ENCODE data around the gene UPK3BL2.
"Not testable (repeated sequence)": the region's sequence is repeated elsewhere in the genome, so short reads cannot be mapped to it uniquely, and the experiment has no call there.

The UPK3BL2 gene

DNA sequence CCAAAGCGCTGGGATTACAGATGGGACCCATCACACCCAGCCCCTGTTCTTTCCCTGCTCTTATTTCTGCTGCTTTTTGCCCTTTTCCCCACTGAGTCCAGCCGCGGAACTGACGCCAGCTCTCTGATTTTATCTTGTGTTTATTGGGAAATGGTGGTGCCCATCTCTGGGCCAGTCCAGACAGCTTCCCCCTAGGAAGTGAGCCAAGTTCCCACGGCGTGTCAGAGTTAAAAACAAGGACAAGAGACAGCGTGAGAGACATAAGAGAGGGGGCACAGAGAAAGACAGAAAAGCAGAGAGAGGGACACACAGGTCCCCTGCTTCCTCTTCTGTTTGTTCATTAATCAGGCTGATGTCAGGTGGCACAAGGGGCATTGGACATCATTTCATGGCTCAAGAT is 11.9 kb downstream of the UPK3BL2 start:
- DNase-seq (ENCODE audit: low read depth, low spot score) = not testable (repeated sequence)

DNA sequence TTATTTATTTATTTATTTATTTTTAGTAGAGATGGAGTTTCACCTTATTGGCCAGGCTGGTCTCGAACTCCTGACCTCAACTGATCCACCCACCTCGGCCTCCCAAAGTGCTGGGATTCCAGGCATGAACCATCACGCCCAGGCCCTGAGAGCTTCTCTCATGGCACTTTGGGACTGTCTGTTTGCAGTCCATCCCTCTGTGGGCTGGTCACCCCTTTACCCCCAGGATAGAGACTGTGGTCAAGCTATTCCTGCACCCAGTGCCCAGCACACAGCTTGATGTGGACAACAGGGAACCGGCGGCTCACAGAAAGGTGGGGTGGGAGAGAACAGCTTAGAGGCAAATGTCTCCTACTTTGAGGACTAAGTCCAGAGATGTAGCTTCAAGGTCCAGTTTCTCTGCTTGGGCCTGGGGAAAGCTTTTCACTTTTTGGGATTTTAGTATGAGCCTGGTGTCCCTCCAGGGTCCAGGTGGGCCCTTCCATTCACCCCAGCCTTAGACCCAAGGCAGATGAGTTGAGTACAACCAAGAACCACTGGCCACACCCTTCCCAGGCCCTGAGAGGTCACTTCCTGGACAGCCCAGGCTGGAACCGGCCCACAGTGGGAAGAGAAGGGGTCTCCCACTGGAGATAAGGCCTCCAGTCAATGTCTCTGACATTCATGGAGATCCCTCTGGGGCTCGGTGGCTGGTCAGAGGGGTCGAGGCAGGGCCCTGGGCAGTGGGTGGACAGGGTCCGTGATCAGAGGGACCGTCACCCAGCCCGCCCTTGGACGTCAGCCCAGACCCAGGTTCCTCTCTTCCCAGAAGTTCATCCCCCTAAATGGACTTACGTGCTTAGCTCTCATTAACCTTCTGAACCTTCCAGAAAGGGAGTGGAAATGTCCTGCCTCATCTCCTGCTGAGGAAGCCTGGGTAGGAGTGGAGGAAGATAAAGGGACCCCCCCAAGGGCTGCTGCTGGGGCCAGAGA is 15.4 kb downstream of the UPK3BL2 start:
- not testable (repeated sequence) for DNase-seq (ENCODE audit: low read depth, low spot score)

DNA sequence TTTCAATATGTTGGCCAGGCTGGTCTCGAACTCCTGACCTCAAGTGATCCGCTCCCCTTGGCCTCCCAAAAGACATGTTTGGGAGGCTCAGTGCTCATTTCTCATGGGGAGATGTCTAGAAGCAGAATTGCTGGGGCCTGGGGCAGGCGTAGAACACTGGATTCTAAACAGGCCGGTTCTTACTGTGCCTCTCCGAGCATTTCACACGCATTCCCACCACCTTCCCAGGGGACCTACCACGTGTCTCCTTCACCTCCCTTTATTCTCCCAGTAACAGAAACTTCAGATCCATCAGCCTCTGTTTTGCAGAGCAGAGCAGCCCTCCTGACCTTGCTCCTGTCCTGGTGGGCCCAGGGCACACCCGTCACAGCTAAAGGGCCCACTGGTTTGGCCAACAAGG is 16.3 kb downstream of the UPK3BL2 start:
- not testable (repeated sequence) for DNase-seq (ENCODE audit: low read depth, low spot score)

DNA sequence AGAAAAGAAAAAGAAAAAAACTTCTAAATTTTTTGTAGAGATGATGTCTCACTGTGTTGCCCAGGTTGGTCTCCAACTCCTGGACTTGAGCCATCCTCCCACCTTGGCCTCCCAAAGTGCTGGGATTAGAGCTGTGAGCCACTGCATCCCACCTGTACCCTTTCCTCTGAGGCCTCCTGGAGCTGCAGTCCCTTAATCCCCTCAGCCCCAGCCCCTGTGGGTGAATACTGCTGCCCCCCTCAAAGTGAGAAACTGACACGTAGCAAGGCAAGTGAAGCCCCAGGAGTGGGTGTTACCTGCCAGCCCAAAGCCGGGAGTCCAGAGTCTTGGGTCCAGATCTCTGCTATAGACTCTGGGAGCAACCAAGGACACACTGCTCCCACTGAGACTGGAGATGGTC is 18.7 kb downstream of the UPK3BL2 start:
- not testable (repeated sequence) for DNase-seq (ENCODE audit: low read depth, low spot score)

DNA sequence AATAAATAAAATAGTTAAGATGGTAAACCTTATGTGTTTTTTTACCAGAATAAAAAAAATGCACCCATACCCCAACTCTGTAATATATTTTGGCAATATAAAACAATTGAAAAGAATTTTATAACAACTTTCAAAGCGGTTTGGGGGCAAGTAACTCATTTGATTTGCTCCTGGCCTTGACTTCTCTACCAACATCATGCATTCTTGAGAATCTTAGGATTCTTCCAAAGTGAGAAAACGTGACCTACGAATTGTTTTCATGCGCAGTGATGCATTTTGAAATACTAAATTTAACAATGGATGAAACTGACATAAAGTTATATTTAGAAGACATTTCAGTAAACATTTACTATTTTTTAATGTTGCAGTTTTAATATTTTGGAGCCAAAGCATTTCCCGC is 22.7 kb downstream of the UPK3BL2 start:
- DNase-seq (ENCODE audit: low read depth, low spot score) = not testable (repeated sequence)

DNA sequence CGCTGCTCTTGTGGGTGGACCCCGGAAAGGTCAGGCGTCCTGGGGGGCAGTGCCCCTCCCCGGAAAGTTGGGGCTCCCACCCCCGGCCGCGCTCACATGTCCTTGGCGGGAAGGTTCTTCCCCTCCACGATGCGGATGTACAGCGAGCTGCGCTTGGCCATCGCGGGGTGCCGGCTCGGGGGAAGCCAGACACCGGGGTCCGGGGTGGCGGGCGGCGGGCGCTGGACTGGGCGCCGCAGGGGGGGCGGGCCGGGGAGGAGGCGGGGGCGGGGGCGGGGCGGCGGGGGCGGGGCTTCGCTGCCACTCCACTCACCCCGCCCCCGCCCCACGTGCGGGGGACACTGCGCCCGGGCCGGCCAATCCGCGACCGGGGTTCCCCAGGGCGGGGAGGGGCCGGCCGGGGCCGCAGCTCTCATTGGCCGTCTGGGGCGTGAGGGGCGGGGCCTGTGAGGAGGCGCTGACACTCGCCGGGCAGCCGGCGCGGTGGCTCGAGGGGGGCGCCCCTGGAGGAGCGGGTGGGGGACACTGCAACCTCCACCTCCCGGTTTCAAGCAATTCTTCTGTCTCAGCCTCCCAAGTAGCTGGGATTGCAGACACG is 25.8 kb downstream of the UPK3BL2 start, which contains the start of gene RASA4B:
Gene RASA4B (minus strand): TSS at position 228 of the 598 bp plus-strand sequence. CDS start 67 bp downstream, at position 161.
- DNase-seq (ENCODE audit: low read depth, low spot score) = not testable (repeated sequence)

DNA sequence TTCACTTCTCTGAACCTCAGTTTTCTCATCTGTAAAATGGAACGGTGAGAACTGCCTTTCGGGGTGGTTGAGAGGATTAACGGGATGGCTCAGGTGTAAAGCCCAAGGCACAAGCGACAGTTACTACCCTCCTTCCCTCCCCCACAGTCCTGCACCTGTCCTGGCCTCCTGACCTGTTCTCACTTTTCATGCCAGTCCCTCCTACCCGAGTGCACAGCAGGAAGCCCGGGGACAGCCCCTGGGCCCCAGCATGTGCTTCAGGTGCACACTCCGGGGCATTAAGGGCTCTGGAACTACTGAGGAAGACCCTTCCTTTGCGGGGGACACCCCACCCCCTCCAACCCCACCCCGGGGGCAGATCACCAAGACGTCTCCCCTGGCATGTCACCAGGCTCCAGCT is 26.5 kb downstream of the UPK3BL2 start:
- not testable (repeated sequence) for DNase-seq (ENCODE audit: low read depth, low spot score)

DNA sequence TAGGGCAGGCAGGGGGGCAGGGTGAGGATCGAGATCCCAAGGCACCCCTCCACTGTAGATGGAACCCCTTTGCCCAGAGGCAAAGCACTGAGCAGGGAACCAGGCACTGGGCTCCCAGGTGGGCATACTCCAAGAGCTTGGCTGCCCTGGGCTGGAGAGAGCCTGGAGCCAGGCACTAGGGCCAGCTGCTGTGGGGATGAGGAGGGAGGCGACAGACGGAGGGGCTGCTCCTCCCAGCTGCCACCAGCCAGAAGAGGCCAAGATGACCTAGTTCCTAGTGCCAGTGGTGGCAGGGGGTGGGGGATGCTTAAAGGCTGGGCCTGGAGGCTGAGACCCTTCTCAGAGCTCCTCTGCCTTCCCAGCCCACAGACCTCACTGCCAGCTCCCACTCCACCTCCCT is 27.6 kb downstream of the UPK3BL2 start:
- not testable (repeated sequence) for DNase-seq (ENCODE audit: low read depth, low spot score)

DNA sequence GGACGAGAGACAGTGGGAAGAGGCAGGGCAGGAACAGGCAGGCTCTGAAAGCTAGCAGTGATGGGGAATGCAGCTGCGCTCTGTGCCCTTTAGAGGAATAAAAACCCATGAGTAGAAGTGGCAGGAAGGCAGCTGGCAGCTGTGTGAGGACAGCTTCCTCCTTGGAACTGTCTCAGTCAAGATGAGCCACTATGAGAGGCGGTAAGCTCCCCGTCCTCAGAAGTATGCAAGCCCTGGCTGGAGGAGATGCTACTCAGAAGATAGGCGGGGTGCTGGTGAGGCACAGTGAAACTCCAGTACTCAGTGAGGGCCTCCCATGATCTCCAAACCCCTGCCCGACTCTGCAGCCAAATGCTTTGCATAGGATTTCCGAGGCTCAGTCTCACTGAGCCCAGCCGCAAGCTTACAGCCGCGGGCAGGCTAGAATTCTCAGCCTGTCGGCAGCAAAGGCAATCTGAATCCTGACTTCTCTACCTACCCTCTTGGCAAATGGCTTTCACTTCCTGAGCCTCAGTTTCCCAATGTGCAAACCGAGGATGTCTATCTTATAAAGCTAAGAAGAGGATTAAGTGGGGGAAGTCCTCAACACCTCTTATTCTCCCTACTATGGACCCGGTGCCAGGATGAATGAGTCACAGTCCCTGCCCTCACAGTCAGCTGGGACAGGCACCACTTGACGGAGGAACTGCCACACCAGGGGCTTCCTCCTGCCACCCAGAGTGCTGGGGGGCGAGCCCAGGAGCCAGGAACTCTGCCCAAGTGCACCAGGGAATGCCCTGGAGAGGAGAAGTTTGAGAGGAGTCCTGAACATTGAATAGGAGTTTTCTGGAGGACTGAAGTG is 28.4 kb downstream of the UPK3BL2 start:
- not testable (repeated sequence) for DNase-seq (ENCODE audit: low read depth, low spot score)

DNA sequence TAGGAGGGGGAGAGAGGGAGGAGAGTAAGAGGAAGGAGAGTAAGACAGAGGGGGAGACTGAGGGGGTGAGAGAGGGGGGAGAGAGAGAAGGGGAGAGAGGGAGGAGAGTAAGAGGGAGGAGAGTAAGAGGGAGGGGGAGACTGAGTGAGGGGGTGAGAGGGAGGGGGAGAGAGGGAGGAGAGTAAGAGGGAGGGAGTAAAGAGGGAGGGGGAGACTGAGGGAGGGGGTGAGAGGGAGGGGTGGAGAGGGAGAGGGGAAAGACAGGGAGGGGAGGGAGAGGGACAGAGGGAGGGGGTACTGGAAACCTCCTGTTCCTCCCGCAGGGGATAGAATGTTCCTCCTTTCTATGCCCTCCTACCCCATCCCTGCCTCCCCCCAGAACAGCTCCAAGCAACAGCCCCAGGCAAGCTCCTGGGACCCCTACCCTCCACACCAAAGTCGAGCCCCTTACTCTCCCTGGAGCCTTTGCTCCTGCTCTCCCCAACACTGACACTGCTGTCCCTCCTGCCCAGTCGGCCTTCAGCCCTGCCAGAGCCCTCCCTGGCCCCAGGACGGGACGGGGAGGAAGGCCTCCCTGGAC is 30.8 kb downstream of the UPK3BL2 start:
- not testable (repeated sequence) for DNase-seq (ENCODE audit: low read depth, low spot score)

DNA sequence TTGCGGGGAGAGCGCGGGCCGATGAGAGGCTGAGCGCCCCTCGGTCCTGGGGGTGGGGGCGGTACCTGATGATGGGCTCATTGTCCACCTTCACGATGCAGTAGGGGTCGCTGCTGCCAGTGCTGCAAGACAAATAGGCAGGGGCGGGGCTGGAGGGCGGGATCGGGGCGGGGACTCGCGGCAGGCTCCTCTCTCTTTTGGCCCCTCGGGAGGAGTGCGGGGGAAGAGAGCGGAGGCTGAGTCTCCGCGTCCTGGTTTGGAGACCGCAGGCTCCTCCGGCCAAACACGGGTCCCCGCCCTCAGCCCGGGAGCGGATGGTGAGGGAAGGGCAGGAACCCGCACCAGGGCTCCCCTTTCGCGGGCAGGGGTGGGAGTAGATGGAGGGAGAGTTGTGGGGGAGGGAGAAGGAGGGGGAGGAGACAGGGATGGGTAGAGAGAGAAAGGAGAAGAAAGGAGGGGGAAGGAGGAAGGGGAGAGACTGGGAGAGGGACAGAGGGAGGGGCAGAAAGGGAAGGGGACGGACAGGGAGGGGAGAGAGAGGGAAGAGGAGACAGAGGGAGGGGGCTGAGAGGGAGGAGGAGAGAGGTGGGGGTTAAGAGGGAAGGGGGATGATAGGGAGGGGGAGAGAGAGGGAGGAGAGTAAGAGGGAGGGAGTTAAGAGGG is 31.5 kb downstream of the UPK3BL2 start:
- not testable (repeated sequence) for DNase-seq (ENCODE audit: low read depth, low spot score)

DNA sequence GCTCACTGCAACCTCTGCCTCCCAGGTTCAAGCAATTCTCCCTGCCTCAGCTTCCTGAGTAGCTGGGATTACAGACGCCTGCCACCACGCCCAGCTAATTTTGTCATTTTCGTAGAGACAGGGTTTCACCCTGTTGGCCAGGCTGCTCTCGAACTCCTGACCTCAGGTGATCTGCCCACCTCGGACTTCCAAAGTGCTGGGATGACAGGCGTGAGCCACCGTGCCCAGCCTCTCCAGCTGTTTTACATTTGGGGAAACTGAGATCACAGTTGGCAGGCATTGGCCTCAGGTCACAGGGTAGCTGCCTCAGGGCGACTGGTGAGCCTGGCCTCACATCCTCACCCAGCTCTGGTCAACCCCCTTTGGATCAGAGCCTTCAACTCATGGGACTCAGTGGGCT is 32.9 kb downstream of the UPK3BL2 start:
- DNase-seq (ENCODE audit: low read depth, low spot score) = not testable (repeated sequence)

DNA sequence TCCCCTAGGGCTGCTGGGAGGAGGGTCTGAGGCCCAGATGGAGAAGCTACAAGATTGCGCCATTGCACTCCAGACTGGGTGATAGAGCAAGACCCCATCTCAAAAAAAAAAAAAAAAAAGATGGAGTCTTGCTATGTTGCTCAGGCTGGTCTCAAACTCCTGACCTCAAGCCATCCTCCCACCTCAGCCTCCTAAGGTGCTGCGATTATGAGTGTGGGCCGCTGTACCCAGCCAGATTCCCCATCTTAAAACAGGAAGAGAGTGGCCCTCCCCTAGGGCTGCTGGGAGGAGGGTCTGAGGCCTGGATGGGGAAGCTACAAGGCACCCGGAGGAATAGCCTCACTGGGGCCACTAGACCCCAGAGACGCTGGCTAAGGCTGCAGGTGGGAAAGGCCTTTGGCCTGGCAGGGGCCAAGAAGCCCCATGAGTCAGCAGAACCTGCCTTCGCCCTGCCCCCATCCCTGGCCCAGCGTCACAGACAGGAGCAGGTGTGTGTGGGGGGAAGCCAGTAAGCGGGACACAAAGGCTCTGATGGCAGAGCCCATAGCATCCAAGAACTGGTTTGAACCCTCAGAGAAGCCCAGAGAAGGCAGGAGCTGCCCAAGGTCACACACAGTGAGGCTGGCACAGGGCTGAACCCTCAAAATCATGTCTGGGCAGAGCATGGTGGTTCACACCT is 35.9 kb downstream of the UPK3BL2 start:
- DNase-seq (ENCODE audit: low read depth, low spot score) = not testable (repeated sequence)

DNA sequence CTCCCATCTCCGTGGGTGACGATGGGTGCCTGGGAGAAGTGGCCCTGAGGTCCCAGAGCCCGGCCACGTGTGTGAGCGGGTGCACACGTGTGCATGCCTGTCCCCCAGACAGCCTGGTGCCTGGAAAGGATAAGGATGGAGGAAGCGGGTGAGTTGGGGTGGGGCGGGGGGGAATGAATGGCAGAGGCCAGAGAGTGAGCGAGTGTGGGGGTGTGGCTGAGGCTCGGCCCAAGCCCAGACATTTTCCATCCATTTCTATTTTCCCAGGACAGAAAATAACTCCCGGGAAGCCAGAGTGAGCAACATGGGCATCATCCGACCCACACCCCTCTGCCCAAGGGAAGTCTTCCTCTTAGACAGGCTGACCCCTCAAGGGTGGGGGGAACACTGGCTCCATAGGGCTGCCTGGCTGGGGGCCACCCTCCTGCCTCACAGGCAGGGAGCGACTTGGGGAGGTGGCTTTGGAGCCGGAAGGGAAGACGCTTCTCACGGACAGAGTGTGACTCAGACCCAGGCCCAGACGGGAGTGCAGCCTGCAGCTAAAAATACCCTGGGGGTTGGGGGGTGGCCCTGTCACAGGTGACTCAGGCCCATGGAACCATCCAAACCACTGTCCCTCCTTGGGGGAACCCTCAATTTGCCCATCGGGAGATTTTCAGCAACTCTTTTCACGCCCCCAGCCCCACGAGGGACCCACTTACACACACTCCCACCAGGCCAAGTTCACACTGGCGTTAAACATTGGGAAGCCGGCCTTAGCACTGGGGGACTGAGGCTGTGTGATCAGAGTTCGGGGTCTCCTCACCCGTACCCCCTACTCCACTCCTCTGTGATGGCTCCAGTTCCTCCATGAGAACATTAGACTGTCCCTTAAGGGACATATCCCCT is 38.0 kb downstream of the UPK3BL2 start:
- not testable (repeated sequence) for DNase-seq (ENCODE audit: low read depth, low spot score)

DNA sequence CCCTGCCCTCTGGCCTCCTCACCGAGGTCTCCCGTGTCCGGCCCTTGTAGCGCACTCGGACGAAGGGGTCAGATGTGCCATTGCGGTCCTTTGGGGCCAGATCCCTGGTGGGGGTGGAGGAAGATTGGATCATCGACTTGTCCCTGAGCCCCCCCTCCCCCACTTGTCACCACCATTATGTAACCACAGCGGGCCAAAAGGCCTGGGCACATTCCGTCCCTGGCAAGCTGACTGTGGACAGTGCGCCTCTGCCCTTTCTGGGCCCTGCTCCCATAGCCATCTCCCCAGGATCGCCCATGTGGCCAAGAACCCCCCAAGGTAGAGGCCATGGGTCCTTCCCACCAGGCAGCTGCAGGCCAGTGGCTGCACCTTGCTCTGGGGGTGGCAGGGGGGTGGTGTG is 40.4 kb downstream of the UPK3BL2 start:
- DNase-seq (ENCODE audit: low read depth, low spot score) = not testable (repeated sequence)

DNA sequence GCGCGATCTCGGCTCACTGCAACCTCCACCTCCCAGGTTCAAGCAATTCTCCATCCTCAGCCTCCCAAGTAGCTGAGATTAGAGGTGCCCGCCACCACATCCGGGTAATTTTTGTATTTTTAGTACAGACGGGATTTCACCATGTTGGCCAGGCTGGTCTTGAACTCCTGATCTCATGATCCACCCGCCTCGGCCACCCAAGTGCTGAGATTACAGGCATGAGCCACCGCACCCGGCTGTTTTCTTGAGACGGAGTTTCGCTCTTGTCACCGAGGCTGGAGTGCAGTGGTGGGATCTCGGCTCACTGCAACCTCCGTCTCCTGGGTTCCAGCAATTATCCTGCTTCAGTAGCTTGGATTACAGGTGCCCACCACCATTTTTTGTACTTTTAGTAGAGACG is 45.2 kb downstream of the UPK3BL2 start:
- DNase-seq (ENCODE audit: low read depth, low spot score) = not testable (repeated sequence)

DNA sequence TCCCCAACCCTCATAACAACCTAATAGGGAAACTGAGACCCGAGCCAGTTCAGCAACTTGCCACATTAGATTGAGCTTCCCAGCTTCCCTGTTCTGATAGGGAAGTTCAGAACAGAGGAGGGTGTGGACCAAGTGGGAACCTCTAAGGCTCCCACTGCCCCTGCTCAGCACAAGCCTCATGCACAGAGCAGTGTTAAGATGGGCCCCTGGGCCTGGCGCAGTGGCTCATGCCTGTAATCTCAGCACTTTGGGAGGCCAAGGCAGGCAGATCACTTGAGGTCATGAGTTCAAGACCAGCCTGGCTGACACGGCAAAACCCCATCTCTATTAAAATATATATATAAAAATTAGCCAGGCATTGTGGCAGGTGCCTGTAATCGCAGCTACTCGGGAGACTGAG is 46.2 kb downstream of the UPK3BL2 start:
- not testable (repeated sequence) for DNase-seq (ENCODE audit: low read depth, low spot score)

DNA sequence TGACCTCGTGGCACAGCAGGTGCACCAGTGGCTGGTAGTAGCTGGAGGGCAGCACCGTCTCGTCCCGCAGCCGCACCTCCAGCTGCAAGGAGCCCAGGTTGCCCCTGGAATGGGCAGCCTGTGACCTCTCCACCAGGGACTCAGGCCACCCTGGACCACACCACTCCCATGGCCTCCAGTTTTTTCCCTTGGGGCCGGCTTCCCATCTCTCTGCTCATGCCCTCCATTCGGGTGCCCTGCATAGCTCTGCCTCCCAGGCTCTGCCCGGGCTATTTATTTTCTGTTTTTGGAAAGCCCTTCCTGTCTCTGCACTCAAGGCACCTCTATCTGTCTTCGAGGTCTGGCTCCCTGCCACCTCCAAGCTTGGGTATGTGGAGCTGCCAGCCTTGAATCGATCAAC is 46.6 kb downstream of the UPK3BL2 start:
- DNase-seq (ENCODE audit: low read depth, low spot score) = not testable (repeated sequence)

DNA sequence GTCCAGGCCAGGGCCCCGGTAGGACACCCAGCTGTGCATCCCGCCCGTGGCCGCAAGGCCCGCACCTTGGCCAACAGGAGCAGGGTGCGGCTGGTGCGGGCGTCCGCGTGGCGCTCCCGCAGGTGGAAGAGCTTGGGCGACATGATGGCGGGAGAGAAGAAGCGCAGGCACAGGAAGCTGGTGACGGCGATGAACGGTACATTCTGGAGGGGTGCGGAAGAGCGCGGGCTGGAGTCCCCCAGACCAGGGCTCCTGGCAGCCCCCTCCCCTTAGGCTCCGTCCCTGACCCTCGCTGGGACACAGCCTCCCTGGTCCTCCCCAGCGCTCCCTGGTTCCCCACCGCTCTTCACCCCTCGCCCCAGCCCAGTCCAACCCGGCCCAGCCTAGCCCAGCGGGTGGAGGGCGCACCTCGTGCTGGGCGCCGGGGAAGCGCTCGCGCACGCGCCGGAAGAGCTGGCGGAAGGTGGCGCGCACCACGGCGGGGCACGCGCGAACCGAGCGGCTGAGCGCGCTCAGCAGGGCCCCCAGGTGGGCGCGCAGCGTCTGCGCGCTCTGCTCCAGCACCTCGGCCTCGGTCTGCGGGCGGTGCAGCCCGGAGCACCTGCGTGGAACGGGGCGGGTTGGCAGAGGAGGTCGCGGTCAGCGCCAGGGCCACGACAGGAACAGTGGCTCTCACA is 48.9 kb downstream of the UPK3BL2 start:
- not testable (repeated sequence) for DNase-seq (ENCODE audit: low read depth, low spot score)

All from activated naive CD8-positive, alpha-beta T cell treated with anti-CD3 and anti-CD28 coated beads, Interleukin-2, amount 50 U/mL, for 16 hours (primary cell).